ENCODE data around the gene VSTM2B. TPM values are rescaled to one million over a fixed set of nuclear protein-coding genes. Genes with fewer than 3 reads are reported as not detected.
A peak's percentile ranks its signal among the peaks of the same experiment; 100 is the strongest.

The VSTM2B gene
- total and polyA plus RNA-seq, 4 donors = not detected

- no peak for TF ChIP-seq HNF4A (conservative IDR thresholded peaks at IDR 0.05)
- H3K9ac ChIP-seq (ENCODE audit: low read depth in 1 of 2, low read length in 2 of 2) = no peak overlapping the region
- DNase-seq (ENCODE audit: low spot score) = no peak
- H3K4me1 ChIP-seq (ENCODE audit: control insufficient read depth in 4 of 4, insufficient read depth in 4 of 4, low read length in 3 of 4) = peaks cover 11 to 43% (median 27%) of the 10 kb centered on the region in 4 donors
- H3K27me3 ChIP-seq (ENCODE audit: control insufficient read depth in 4 of 4, insufficient read depth in 4 of 4, low read length in 3 of 4) = no peaks in the 10 kb centered on the region
- no peak overlapping the region for H3K27ac ChIP-seq (ENCODE audit: low read depth in 1 of 2, low read length in 2 of 2)
- 78% methylated on average over 22 of the region's 22 CpGs for WGBS
- H3K36me3 ChIP-seq (ENCODE audit: control insufficient read depth in 4 of 4, insufficient read depth in 3 of 4, low read depth in 1 of 4, low read length in 3 of 4) = peaks cover 8 to 36% (median 14%) of the 10 kb centered on the region in 4 donors
- H3K9me3 ChIP-seq (ENCODE audit: control insufficient read depth in 4 of 4, low read length in 3 of 4) = no peaks in the 10 kb centered on the region
- H3K4me3 ChIP-seq (ENCODE audit: low read depth in 1 of 3, low read length in 3 of 3) = no peak overlapping the region
Measured at GRCh38 chr19:29610213-29610573, 84.4 kb downstream of the VSTM2B start.

- Histone ChIP-seq H3K9me3 (ENCODE audit: control insufficient read depth in 4 of 4, low read length in 3 of 4) (no peaks in the 10 kb centered on the region), H3K4me1 (ENCODE audit: control insufficient read depth in 4 of 4, insufficient read depth in 4 of 4, low read length in 3 of 4) (peaks cover 11 to 40% (median 28%) of the 10 kb centered on the region in 4 donors), H3K27me3 (ENCODE audit: control insufficient read depth in 4 of 4, insufficient read depth in 4 of 4, low read length in 3 of 4) (no peaks in the 10 kb centered on the region), H3K9ac (ENCODE audit: low read depth in 1 of 2, low read length in 2 of 2) (peak overlapping the region in 1 of 2 donors; percentile 28), H3K4me3 (ENCODE audit: low read depth in 1 of 3, low read length in 3 of 3) (no peak overlapping the region), H3K36me3 (ENCODE audit: control insufficient read depth in 4 of 4, insufficient read depth in 3 of 4, low read depth in 1 of 4, low read length in 3 of 4) (peaks cover 8 to 38% (median 17%) of the 10 kb centered on the region in 4 donors), H3K27ac (ENCODE audit: low read depth in 1 of 2, low read length in 2 of 2) (no peak overlapping the region)
- WGBS = 46% methylated on average over 19 of the region's 19 CpGs
- DNase-seq (ENCODE audit: low spot score) = peak; percentile 73
- peak; percentile 92 for TF ChIP-seq CTCF (IDR thresholded peaks at IDR 0.05; ENCODE audit: low read depth, low read length, missing input control)
- TF ChIP-seq ATF3 (IDR thresholded peaks at IDR 0.05) = no peak
- TF ChIP-seq REST (IDR thresholded peaks at IDR 0.05) = no peak
- TF ChIP-seq RAD21 (IDR thresholded peaks at IDR 0.05) = peak; percentile 94 to 98
Measured at GRCh38 chr19:29610574-29611271, 84.9 kb downstream of the VSTM2B start.

- Histone ChIP-seq H3K9ac (ENCODE audit: low read depth in 1 of 2, low read length in 2 of 2) (no peak overlapping the region), H3K27me3 (ENCODE audit: control insufficient read depth in 4 of 4, insufficient read depth in 4 of 4, low read length in 3 of 4) (no peaks in the 10 kb centered on the region), H3K4me3 (ENCODE audit: low read depth in 1 of 3, low read length in 3 of 3) (no peak overlapping the region), H3K4me1 (ENCODE audit: control insufficient read depth in 4 of 4, insufficient read depth in 4 of 4, low read length in 3 of 4) (peaks cover 8 to 32% (median 20%) of the 10 kb centered on the region in 4 donors), H3K27ac (ENCODE audit: low read depth in 1 of 2, low read length in 2 of 2) (no peak overlapping the region), H3K9me3 (ENCODE audit: control insufficient read depth in 4 of 4, low read length in 3 of 4) (no peaks in the 10 kb centered on the region), H3K36me3 (ENCODE audit: control insufficient read depth in 4 of 4, insufficient read depth in 3 of 4, low read depth in 1 of 4, low read length in 3 of 4) (peaks cover 8 to 45% (median 22%) of the 10 kb centered on the region in 4 donors)
- WGBS = 96% methylated on average over 9 of the region's 9 CpGs
- no peak for DNase-seq (ENCODE audit: low spot score)
- TF ChIP-seq RAD21 (IDR thresholded peaks at IDR 0.05) = no peak
- TF ChIP-seq MAX (IDR thresholded peaks at IDR 0.05) = no peak
- TF ChIP-seq NR2F2 (IDR thresholded peaks at IDR 0.05) = no peak
- TF ChIP-seq SP1 (IDR thresholded peaks at IDR 0.05) = no peak
- no peak for TF ChIP-seq HNF4G (IDR thresholded peaks at IDR 0.05)
- no peak for TF ChIP-seq JUND (IDR thresholded peaks at IDR 0.05)
- no peak for TF ChIP-seq YY1 (IDR thresholded peaks at IDR 0.05)
- TF ChIP-seq ZBTB33 (IDR thresholded peaks at IDR 0.05) = no peak
- no peak for TF ChIP-seq CTCF (IDR thresholded peaks at IDR 0.05; ENCODE audit: low read depth, low read length, missing input control)
- no peak for TF ChIP-seq FOXA2 (IDR thresholded peaks at IDR 0.05)
- no peak for TF ChIP-seq RXRA (IDR thresholded peaks at IDR 0.05)
- TF ChIP-seq HNF4A (conservative IDR thresholded peaks at IDR 0.05) = no peak
Measured at GRCh38 chr19:29612121-29612520, 86.3 kb downstream of the VSTM2B start.
